PC-3 (cell line): ENCODE results near the gene HTD2. TPM values are rescaled to one million over a fixed set of nuclear protein-coding genes. Genes with fewer than 3 reads are reported as not detected.

Experiments
- ATAC-seq: fragments of 200-7000 bp; cut with Tn5 transposase; 2 replicates; pipeline ENCODE4 v1.9.1; 2020; ENCODE audit warnings: mild to moderate bottlenecking, moderate library complexity
- BruUV-seq: library from RNA; stranded (reverse); fragments of 400-500 nt; replicated peaks from 2 replicates; lab custom pipeline; 2021; lab: Mats Ljungman, UMichigan
- CTCF ChIA-PET: fragments of 300-600 bp; sonication (Branson Sonifier 250); formaldehyde crosslinking; loops from one replicate; lab custom pipeline; 2022; ENCODE audit warnings: antibody characterized with exemption; lab: Charles Lee
- POLR2A ChIA-PET: fragments of 300-600 bp; sonication (Branson Sonifier 250); formaldehyde crosslinking; loops from one replicate; lab custom pipeline; 2022; ENCODE audit warnings: antibody characterized with exemption; ENCODE audit not compliant: unreplicated experiment; lab: Charles Lee
- DNase-seq: peaks from one replicate; pipeline ENCODE4 v3.0.0-alpha.2; 2015
- H2AFZ ChIP-seq: fragments of 300-600 bp; sonication (generic); 2 replicates; pipeline ENCODE4 v1.6.0; 2016; ENCODE audit warnings: antibody characterized with exemption, low read length
- H3F3A ChIP-seq: fragments of 300-600 bp; sonication (generic); one replicate; pipeline ENCODE4 v1.6.0; 2017; ENCODE audit warnings: antibody characterized with exemption, low read length, control low read depth, mild to moderate bottlenecking; ENCODE audit not compliant: unreplicated experiment
- H3K27ac ChIP-seq: fragments of 300-600 bp; sonication (generic); 2 replicates; pipeline ENCODE4 v1.5.1; 2016; ENCODE audit warnings: mild to moderate bottlenecking, low read length
- H3K27me3 ChIP-seq: fragments of 300-600 bp; sonication (generic); 2 replicates; pipeline ENCODE4 v1.6.1; 2016; ENCODE audit warnings: low read length, mixed read lengths
- H3K36me3 ChIP-seq: fragments of 300-600 bp; sonication (generic); 2 replicates; pipeline ENCODE4 v1.6.1; 2016; ENCODE audit warnings: low read depth, mixed run types, low read length, mixed read lengths
- H3K4me1 ChIP-seq: fragments of 300-600 bp; sonication (generic); 2 replicates; pipeline ENCODE4 v1.5.1; 2016; ENCODE audit warnings: low read length; ENCODE audit not compliant: insufficient read depth
- H3K4me2 ChIP-seq: fragments of 300-600 bp; sonication (generic); 2 replicates; pipeline ENCODE4 v1.6.0; 2016; ENCODE audit warnings: low read length
- H3K4me3 ChIP-seq: fragments of 300-600 bp; sonication (generic); 2 replicates; pipeline ENCODE4 v1.5.1; 2016; ENCODE audit warnings: mild to moderate bottlenecking, low read length, mixed read lengths
- H3K79me2 ChIP-seq: fragments of 300-600 bp; sonication (generic); 2 replicates; pipeline ENCODE4 v1.6.1; 2017; ENCODE audit warnings: low read length, mixed read lengths
- H3K9ac ChIP-seq: fragments of 300-600 bp; sonication (generic); 2 replicates; pipeline ENCODE4 v1.6.0; 2016; ENCODE audit warnings: mild to moderate bottlenecking, low read length
- H3K9me2 ChIP-seq: fragments of 300-600 bp; sonication (generic); replicated peaks from 2 replicates; pipeline ENCODE4 v1.6.1; 2016; ENCODE audit warnings: mixed run types, low read length, mixed read lengths
- H3K9me3 ChIP-seq: fragments of 300-600 bp; sonication (generic); 2 replicates; pipeline ENCODE4 v1.6.1; 2016; ENCODE audit warnings: low read length, mixed read lengths
- H4K20me1 ChIP-seq: fragments of 300-600 bp; sonication (generic); 2 replicates; pipeline ENCODE4 v1.6.1; 2016; ENCODE audit warnings: low read length, mixed read lengths
- CTCF ChIP-seq: fragments of 300-600 bp; sonication (generic); conservative IDR thresholded peaks from 2 replicates; pipeline ENCODE4 v1.5.1; 2017; ENCODE audit warnings: antibody characterized with exemption, low read depth, mild to moderate bottlenecking, low read length
- EZH2 ChIP-seq: fragments of 300-600 bp; sonication (generic); IDR thresholded peaks from one replicate; pipeline ENCODE4 v1.6.1; 2017; ENCODE audit warnings: antibody characterized with exemption, mild to moderate bottlenecking, low read length; ENCODE audit not compliant: unreplicated experiment
- EZH2phosphoT487 ChIP-seq: fragments of 300-600 bp; sonication (generic); IDR thresholded peaks from 2 replicates; pipeline ENCODE4 v1.6.1; 2018; ENCODE audit warnings: mild to moderate bottlenecking, antibody characterized with exemption, low read length, borderline replicate concordance
- intact Hi-C: fragments of 100-400 bp; cut with micrococcal nuclease; formaldehyde crosslinking; loops from 2 replicates; pipeline ENCODE4 v1.9.0; 2023
- total RNA-seq: library from RNA; depleted of rRNA; stranded (reverse); fragments of >200 nt; gene quantifications from 2 replicates; pipeline ENCODE4 v1.2.3, GENCODE V29; 2014; rRNA removed

Gene HTD2
- total RNA-seq, 1 experiment from 2014 or later = 6.9 TPM

GRCh38 chr3:58366699-58367098 is 60.4 kb downstream of the HTD2 start:
- H3K27me3 ChIP-seq = no peaks in the 10 kb centered on the region
- H3K4me3 ChIP-seq = no peak overlapping the region
- no peaks in the 10 kb centered on the region for H3F3A ChIP-seq
- intact Hi-C loops = no loop called here
- no peak overlapping the region for H3K27ac ChIP-seq
- no peak for ATAC-seq
- no TSS peak for BruUV-seq
- H3K9me3 ChIP-seq = no peaks in the 10 kb centered on the region
- ChIA-PET POLR2A (interaction anchor here (0.6 kb wide), 1 partner anchor 31 kb away, joined by 5 read pairs; no protein-coding TSS in a partner anchor), CTCF (no interaction called here)
- H2AFZ ChIP-seq = no peak overlapping the region
- TF ChIP-seq EZH2phosphoT487 = no peak
- TF ChIP-seq CTCF = no peak
- no peak for TF ChIP-seq EZH2
- no peak overlapping the region for H3K9ac ChIP-seq
- H4K20me1 ChIP-seq = no peaks in the 10 kb centered on the region
- H3K4me1 ChIP-seq = no peaks in the 10 kb centered on the region
- no peaks in the 10 kb centered on the region for H3K9me2 ChIP-seq
- no peaks in the 10 kb centered on the region for H3K36me3 ChIP-seq
- H3K4me2 ChIP-seq = no peak overlapping the region
- no peaks in the 10 kb centered on the region for H3K79me2 ChIP-seq
- no peak for DNase-seq

DNA sequence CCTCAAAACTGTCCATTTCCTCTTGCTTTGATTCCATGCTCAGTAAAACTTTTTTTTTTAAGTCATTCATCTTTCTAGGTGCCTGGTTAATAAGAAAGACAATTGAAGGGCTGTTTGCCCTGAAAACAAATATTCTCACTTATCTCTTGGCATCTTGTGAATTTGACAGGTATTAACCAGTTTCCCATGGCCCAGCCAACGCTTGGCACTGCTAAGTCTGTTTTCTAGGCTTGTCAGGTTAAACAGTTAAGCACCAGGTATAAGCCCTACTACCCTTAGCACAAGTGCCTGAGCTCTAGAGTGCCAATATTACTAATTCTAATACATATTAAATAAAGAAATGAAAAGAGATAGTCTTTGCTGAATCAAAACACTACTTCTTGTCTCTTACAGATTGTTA is 62.7 kb downstream of the HTD2 start:
- H2AFZ ChIP-seq = no peak overlapping the region
- no TSS peak for BruUV-seq

More for the DNA sequence above, 62.7 kb downstream of the HTD2 start:
- Histone ChIP-seq H3K9ac (no peak overlapping the region), H3K27me3 (no peaks in the 10 kb centered on the region), H3K79me2 (no peaks in the 10 kb centered on the region), H3K9me2 (no peaks in the 10 kb centered on the region), H3K9me3 (no peaks in the 10 kb centered on the region), H3K4me2 (no peak overlapping the region), H3K4me3 (no peak overlapping the region), H3K4me1 (no peaks in the 10 kb centered on the region), H3F3A (no peaks in the 10 kb centered on the region), H3K27ac (no peak overlapping the region), H4K20me1 (no peaks in the 10 kb centered on the region), H3K36me3 (no peaks in the 10 kb centered on the region)
- no peak for ATAC-seq
- POLR2A ChIA-PET = no interaction called here
- no peak for DNase-seq
- no peak for TF ChIP-seq EZH2
- TF ChIP-seq CTCF = no peak
- TF ChIP-seq EZH2phosphoT487 = no peak
- intact Hi-C loops = no loop called here
- CTCF ChIA-PET = no interaction called here

Other genes starting within 250 kb of the HTD2 start
- gene DNASE1L3, start 95.5 kb upstream of the HTD2 start, total RNA-seq = 0.36 and 0.63 TPM in 2 replicates
- gene ABHD6, start 68.7 kb upstream of the HTD2 start, total RNA-seq = 11.6 and 13.4 TPM in 2 replicates
- gene RPP14, start 275 bp upstream of the HTD2 start, total RNA-seq = 28.8 and 30.0 TPM in 2 replicates
- gene PXK, start 26.4 kb downstream of the HTD2 start, total RNA-seq = 11.1 and 14.5 TPM in 2 replicates
- 103 and 140 TPM in 2 replicates for gene PDHB, start 127.3 kb downstream of the HTD2 start, total RNA-seq
- 13.1 and 13.6 TPM in 2 replicates for gene KCTD6, start 185.6 kb downstream of the HTD2 start, total RNA-seq
- gene ACOX2, start 230.7 kb downstream of the HTD2 start, total RNA-seq = 9.8 and 10.8 TPM in 2 replicates